Neural progenitor cell (in vitro differentiated cells): ENCODE data around the gene FER.
"Not testable (repeated sequence)": the region's sequence is repeated elsewhere in the genome, so short reads cannot be mapped to it uniquely, and the experiment has no call there.

ENCODE experiments used
- EZH2 ChIP-seq: fragments of 200-600 bp; sonication (generic); IDR thresholded peaks from 2 replicates; pipeline ENCODE4 v1.6.1; 2017; ENCODE audit warnings: antibody characterized with exemption, mild to moderate bottlenecking, moderate library complexity
- EZH2phosphoT487 ChIP-seq: fragments of 200-600 bp; sonication (generic); IDR thresholded peaks from 2 replicates; pipeline ENCODE4 v1.6.1; 2017; ENCODE audit warnings: antibody characterized with exemption
- TF ChIP-seq, protein P1 (sequence below): fragments of 200-600 bp; sonication (generic); IDR thresholded peaks from 2 replicates; pipeline ENCODE4 v1.5.1; 2017; ENCODE audit warnings: antibody characterized with exemption, mild to moderate bottlenecking

DNA sequence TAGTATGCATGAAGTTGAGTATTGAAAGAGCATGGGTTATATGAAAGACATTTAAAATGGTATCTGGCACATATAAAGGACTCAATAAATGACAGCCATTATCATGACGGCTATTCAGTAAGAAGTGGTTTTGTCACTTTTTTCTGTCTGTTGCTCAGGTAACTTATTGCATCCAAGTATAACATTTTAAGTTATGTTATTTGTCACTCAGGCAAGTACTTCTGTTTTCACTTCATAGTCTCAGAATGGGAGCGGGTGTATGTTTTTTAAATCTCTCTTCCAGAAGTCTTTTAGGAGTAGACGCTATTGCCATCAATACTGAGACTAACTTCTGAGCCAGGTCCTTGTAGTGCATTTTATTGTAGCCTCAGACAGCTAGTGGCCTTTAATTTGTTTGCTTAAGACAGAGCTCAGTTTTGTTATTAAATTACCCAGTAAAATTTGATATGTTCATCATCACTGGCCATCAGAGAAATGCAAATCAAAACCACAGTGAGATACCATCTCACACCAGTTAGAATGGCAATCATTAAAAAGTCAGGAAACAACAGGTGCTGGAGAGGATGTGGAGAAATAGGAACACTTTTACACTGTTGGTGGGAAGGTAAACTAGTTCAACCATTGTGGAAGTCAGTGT is 423.9 kb downstream of the FER start:
- TF ChIP-seq, protein P1, sequence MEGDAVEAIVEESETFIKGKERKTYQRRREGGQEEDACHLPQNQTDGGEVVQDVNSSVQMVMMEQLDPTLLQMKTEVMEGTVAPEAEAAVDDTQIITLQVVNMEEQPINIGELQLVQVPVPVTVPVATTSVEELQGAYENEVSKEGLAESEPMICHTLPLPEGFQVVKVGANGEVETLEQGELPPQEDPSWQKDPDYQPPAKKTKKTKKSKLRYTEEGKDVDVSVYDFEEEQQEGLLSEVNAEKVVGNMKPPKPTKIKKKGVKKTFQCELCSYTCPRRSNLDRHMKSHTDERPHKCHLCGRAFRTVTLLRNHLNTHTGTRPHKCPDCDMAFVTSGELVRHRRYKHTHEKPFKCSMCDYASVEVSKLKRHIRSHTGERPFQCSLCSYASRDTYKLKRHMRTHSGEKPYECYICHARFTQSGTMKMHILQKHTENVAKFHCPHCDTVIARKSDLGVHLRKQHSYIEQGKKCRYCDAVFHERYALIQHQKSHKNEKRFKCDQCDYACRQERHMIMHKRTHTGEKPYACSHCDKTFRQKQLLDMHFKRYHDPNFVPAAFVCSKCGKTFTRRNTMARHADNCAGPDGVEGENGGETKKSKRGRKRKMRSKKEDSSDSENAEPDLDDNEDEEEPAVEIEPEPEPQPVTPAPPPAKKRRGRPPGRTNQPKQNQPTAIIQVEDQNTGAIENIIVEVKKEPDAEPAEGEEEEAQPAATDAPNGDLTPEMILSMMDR = not testable (repeated sequence)
- not testable (repeated sequence) for TF ChIP-seq EZH2, EZH2phosphoT487
